ENCODE data around the gene HDAC4. TPM values are rescaled to one million over a fixed set of nuclear protein-coding genes. Genes with fewer than 3 reads are reported as not detected.
A peak's percentile ranks its signal among the peaks of the same experiment; 100 is the strongest.

Gene HDAC4
- total and polyA plus RNA-seq, 7 donors, result 7.9 to 329 (median 129) TPM

GRCh38 chr2:239297142-239298004 is 103.4 kb downstream of the HDAC4 start:
- intact Hi-C loops (cut with DNase I), result no loop called here
- peaks cover 87% of the 10 kb centered on the region for H3K4me1 ChIP-seq
- no peaks in the 10 kb centered on the region for H3K27me3 ChIP-seq (ENCODE audit: insufficient read depth in 3 of 3, low read length in 2 of 3)
- no peaks in the 10 kb centered on the region for H3K9me3 ChIP-seq
- DNase-seq (peak; percentile 43 to 66), ATAC-seq (peak; percentile 39 to 60 (median 60))
- peak overlapping the region; percentile 44 for H3K4me3 ChIP-seq
- TF ChIP-seq, protein P1, sequence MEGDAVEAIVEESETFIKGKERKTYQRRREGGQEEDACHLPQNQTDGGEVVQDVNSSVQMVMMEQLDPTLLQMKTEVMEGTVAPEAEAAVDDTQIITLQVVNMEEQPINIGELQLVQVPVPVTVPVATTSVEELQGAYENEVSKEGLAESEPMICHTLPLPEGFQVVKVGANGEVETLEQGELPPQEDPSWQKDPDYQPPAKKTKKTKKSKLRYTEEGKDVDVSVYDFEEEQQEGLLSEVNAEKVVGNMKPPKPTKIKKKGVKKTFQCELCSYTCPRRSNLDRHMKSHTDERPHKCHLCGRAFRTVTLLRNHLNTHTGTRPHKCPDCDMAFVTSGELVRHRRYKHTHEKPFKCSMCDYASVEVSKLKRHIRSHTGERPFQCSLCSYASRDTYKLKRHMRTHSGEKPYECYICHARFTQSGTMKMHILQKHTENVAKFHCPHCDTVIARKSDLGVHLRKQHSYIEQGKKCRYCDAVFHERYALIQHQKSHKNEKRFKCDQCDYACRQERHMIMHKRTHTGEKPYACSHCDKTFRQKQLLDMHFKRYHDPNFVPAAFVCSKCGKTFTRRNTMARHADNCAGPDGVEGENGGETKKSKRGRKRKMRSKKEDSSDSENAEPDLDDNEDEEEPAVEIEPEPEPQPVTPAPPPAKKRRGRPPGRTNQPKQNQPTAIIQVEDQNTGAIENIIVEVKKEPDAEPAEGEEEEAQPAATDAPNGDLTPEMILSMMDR (IDR thresholded peaks at IDR 0.05), result no peak
- WGBS, 3 donors, result 64 to 78% (median 71%) methylated on average over 22 of the region's 22 CpGs
- H3K27ac ChIP-seq, result peak overlapping the region; percentile 97
- peaks cover 0 to 18% of the 10 kb centered on the region in 2 donors for H3K36me3 ChIP-seq (ENCODE audit: insufficient read depth in 1 of 2, low read depth in 1 of 2)

GRCh38 chr2:239296020-239296932 is 104.5 kb downstream of the HDAC4 start:
- Histone ChIP-seq H3K27me3 (ENCODE audit: insufficient read depth in 3 of 3, low read length in 2 of 3) (no peaks in the 10 kb centered on the region), H3K27ac (peak overlapping the region; percentile 97), H3K4me3 (peak overlapping the region; percentile 44), H3K9me3 (no peaks in the 10 kb centered on the region), H3K36me3 (ENCODE audit: insufficient read depth in 1 of 2, low read depth in 1 of 2) (peaks cover 0 to 18% of the 10 kb centered on the region in 2 donors), H3K4me1 (peaks cover 88% of the 10 kb centered on the region)
- WGBS, 3 donors, result 48 to 81% (median 53%) methylated on average over 19 of the region's 19 CpGs
- intact Hi-C loops (cut with DNase I), result no loop called here
- TF ChIP-seq, protein P1 (IDR thresholded peaks at IDR 0.05), result no peak
- DNase-seq, result peak in 1 of 2 donors; percentile 49
- ATAC-seq, result no peak

GRCh38 chr2:239295377-239296019 is 105.3 kb downstream of the HDAC4 start:
- Histone ChIP-seq H3K27me3 (ENCODE audit: insufficient read depth in 3 of 3, low read length in 2 of 3) (no peaks in the 10 kb centered on the region), H3K9me3 (no peaks in the 10 kb centered on the region), H3K4me3 (peak overlapping the region; percentile 44), H3K27ac (peak overlapping the region; percentile 97), H3K4me1 (peaks cover 88% of the 10 kb centered on the region), H3K36me3 (ENCODE audit: insufficient read depth in 1 of 2, low read depth in 1 of 2) (peaks cover 0 to 12% of the 10 kb centered on the region in 2 donors)
- TF ChIP-seq, protein P1 (IDR thresholded peaks at IDR 0.05), result no peak
- WGBS, 3 donors, result 59 to 79% (median 67%) methylated on average over 6 of the region's 6 CpGs
- no peak for DNase-seq
- intact Hi-C loops (cut with DNase I), result no loop called here
- no peak for ATAC-seq

DNA sequence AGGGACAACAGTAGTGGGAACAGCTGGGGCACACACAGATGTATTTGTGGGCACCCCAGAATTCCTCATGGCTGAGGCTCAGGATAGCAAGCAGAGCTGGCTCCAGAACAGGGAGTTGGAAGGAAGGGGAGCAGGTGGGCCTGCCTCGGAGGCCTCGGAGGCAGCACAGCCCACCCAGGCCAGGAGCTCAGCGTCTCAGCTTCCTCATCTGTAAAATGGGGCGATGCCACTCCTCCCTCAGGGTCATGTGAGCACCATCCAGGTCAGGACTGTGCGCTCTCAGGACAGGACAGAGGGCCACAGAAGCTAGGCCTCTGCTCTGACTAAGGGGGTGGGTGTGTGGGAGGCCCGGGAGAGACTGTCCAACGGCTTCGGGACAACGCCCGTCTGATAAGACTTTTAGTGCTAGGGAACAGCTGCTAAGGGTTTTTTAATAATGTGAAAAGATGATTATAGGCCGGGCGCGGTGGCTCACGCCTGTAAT is 106.2 kb downstream of the HDAC4 start:
- ATAC-seq (no peak), DNase-seq (peak in 1 of 2 donors; percentile 51)
- Histone ChIP-seq H3K4me1 (peaks cover 88% of the 10 kb centered on the region), H3K9me3 (no peaks in the 10 kb centered on the region), H3K36me3 (ENCODE audit: insufficient read depth in 1 of 2, low read depth in 1 of 2) (peaks cover 0 to 4% of the 10 kb centered on the region in 2 donors), H3K27me3 (ENCODE audit: insufficient read depth in 3 of 3, low read length in 2 of 3) (no peaks in the 10 kb centered on the region), H3K4me3 (peak overlapping the region; percentile 20), H3K27ac (peak overlapping the region; percentile 97)
- WGBS, 3 donors, result 78 to 87% (median 85%) methylated on average over 14 of the region's 14 CpGs
- TF ChIP-seq, protein P1 (IDR thresholded peaks at IDR 0.05), result no peak
- intact Hi-C loops (cut with DNase I), result no loop called here

Measured in psoas muscle (tissue), 8 donors.